Kasumi-1 (cell line): ENCODE data around the gene PDZD2.
A peak's percentile ranks its signal among the peaks of the same experiment; 100 is the strongest.
"Not testable (repeated sequence)": the region's sequence is repeated elsewhere in the genome, so short reads cannot be mapped to it uniquely, and the experiment has no call there.

Experiments used
- DNase-seq, 2 experiments: peaks; one replicate each; lab custom pipeline; 2025; lab: John Stamatoyannopoulos, UW

PDZD2 gene

DNA sequence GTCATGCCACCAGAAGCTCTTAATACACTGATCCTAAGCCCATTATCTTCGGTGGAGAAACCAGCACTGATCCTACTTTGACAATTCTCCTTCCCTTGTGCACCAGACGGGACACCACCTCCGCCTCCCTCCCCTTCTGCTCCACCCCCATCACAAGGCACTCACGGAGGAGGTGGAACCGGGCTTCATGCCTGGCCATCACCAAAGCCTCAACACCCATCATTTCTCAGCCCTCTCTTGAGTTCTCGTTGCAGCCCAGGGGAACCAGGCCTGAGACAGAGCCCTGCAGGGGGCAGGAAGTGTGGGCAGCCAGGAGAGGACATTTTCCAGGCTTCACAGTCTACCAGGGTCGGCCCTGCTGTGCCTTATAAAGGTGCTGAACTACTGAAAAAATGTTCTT, 374.7 kb downstream of the PDZD2 start:
- no peak for DNase-seq

DNA sequence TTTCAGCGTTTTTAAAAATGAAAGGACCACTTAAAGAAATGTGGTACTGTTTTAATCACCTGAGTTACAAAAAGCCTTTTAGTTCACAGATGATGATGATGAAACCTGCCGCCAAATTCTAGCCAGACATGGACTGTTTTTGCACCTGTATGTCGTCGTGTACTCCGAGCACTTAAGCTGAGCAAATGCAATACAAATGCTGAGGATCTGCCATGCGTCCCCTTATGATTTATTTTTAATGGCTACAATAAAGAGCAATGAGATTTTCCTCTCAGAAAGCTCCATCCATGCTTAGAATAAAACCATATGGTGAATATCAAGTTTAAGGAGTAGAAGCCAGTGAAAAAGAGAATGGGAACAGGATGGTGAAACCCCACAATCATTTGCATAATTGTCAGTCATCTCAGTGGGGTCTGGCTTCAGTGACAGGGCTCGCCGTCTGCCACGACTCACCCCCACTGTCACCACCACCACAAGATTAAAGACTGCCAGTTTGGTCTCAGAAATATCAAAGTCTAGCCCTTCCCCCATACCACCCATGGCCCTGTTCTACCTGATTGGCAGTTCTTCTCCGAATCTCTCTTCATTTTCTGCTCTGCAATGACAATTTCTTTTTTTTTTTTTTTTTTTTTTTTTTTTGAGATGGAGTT, 375.3 kb downstream of the PDZD2 start:
- DNase-seq, result no peak

DNA sequence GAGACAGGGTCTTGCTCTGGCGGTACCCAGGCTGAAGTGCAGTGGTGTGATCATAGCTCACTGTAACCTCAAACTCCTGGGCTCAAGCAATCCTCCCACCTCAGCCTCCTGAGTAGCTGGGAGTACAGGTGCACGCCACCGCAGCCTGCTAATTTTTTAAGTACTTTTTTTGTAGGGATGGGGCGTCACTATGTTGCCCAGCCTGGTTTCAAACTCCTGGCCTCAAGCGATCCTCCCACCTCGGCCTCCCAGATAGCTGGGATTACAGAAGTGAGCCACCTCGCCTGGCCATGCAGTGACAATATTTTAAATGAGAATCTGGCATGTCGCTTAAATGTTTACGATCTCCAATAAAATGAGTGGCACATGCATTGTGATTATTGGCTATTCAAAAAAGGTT, 376.3 kb downstream of the PDZD2 start:
- DNase-seq, result not testable (repeated sequence)

DNA sequence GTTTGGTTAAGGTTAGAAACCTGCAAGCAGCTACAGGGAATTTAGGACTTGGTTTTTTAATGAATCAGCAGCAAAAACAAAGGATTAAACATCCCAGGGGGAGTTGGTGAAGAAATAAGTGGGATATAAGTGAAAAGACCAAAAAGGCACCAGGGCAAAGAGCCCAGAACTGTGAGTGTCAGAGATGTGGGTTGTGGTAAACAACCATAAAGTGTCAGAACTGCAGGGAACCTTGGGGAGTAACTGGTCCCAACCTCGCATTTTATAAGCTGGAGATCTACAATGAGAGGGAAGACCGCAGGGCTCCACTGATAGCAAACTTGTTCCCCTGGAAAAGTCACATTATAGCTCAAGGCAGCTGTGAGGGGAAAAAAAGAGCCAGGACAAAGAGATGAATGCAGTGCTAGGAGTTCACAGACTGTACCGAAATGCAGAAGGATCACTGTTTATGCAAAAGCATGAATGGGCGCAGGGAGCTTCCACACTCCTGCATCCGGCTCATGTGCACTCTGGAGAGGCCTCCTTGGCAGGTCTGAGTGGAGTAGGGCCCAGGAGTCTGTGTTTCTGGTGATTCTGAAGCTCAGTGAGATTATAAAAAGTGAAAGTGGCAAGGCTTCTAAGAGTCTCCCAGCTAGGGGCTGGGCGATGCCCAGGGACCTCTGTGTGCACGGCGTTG, 378.9 kb downstream of the PDZD2 start:
- DNase-seq, result no peak

DNA sequence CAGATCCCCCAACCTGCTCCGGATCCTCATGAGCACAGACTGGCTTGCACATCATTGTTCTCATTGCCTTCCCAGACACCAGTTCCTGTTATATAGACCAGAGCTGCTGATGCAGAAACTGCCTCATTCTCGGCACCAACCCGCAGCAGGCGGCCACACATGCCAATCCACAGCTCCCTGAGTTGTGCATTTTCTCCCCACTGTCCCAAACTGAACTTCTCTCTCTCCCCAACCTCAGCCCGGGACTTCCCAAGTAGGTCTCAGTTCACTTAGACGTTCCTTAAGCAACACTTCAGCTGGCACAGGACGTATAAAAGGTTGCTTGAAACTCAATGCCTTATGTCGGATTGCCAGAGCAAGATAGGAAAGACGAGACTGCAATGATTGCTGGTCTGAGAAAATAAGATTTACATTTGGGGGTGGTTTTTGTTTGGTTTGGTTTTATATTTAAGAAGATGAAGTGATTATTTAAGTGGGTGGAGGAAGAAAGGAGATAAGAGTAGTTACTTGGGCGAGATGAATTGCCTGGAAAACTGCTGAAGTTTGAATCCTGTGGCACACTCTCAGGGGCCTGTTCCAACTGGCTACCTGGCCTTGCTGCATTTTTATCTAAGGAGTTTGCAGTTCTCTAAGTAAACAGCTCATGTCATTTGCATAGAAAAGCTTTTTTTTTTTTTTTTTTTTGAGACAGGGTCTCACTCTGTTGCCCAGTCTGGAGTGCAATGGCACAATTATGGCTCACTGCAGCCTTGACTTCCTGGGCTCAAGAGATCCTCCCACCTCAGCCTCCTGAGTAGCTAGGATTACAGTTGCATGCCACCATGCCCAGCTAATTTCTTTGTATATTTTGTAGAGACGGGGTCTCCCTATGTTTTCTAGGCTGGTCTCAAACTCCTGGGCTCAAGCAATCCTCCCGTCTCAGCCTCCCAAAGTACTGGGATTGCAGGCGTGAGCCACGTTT, 379.8 kb downstream of the PDZD2 start:
- no peak for DNase-seq

DNA sequence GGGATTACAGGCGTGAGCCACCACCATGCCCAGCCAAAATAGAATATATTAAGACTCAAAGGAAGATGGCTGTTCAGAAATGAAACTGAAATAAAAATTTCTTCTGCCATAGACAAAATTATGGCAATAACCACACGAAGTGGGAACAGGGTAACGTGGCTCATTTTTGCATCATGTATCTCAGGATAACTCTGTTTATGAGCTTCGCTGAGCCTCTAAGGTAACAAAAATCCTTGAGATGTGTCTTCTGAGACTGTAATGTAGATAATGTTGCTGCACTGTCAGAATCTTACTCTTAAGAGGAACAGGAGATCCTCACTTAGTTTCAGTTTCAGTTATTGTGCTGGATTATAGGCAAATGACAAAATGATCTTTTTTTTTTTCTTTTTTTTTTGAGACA, 381.3 kb downstream of the PDZD2 start:
- DNase-seq, result no peak

DNA sequence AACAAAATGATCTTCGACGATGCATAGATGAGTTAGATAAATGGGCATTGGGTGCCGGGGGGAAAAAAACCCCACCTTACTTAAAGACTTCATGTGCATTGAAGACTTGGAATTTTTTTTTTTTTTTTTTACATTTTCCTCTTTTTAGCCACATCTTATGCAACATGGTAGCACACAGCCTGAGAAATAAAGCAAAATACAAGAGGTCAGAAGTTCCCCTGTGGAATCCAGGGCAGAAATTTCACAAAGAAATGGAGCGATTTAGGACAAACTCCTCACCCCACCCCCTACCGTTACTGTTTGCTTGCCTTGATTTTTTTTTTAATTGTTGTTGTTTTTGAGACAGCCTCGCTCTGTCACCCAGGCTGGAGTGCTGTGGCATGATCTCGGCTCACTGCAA, 382.0 kb downstream of the PDZD2 start:
- no peak for DNase-seq

DNA sequence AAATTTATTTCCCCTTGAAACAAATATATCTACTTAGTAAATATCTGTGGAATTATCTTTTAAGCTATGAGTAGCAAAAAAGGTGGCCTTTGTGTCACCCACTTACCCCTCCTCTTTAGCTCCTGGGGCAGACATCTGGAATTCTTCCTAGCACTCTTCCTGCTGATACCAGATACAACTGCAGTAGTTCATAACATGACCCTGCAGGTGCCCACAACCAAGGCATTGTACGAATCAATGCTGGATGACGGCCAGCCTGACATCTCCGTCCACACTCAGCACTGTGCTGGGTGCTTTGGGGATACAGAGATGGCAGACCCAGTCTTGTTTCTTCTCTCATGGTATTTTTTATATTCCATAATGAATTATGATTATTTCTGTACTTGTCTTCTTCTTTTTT, 382.8 kb downstream of the PDZD2 start:
- DNase-seq, result no peak

DNA sequence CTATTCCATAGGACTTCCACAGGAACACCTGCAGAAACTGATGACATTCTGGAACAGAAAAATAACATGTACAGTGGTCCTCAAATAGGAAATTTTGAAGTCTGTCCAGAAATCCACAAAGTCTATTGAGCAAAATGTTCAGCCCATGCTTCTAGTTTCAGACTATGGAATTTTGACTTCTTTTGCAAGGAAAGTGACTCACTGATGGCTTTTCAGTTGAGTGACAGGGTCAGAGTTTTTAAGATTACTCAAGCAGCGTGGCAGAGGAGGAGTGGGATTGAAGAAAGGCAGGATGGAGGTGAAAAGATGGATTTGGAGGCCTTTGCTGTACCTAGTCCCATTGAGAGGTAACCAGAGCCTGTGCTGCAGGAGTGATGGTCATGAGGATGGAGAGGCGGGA, 383.7 kb downstream of the PDZD2 start:
- no peak for DNase-seq

DNA sequence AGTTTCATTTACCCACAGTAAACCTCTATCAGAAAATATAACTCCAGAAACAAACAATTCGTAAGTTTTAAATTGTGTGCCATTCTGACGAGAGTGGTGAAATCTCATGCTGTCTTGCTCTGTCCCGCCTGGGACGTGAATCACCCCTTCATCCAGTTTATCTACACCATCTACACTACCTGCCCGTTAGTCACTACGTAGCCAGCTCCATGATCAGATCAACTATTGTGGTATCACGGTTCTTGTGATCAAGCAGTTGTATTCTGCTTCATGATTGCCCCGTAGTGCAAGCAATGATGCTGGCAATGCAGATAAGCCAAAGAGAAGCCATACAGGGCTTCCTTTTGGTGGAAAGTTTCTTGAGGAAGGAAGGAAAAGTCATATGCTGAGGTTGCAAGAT, 384.9 kb downstream of the PDZD2 start:
- no peak for DNase-seq

DNA sequence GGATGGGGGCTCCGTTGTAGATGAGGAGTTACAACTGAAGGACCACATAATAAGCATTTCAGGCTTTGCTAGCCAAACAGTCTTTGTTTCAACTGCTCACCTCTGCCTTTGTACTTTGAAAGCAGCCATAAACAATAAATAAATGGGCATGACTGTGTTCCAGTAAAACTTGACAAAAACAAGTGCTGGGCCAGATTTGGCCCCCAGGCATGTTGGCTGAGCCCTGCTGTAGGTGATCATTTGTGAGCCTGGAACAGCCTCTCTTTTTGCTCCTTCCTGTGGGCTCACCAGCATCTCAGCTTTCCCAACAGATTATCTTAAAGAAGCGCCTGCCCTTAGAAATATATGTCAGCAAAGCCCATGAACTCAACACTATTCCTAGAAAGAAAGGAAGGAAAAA, 385.8 kb downstream of the PDZD2 start:
- no peak for DNase-seq

DNA sequence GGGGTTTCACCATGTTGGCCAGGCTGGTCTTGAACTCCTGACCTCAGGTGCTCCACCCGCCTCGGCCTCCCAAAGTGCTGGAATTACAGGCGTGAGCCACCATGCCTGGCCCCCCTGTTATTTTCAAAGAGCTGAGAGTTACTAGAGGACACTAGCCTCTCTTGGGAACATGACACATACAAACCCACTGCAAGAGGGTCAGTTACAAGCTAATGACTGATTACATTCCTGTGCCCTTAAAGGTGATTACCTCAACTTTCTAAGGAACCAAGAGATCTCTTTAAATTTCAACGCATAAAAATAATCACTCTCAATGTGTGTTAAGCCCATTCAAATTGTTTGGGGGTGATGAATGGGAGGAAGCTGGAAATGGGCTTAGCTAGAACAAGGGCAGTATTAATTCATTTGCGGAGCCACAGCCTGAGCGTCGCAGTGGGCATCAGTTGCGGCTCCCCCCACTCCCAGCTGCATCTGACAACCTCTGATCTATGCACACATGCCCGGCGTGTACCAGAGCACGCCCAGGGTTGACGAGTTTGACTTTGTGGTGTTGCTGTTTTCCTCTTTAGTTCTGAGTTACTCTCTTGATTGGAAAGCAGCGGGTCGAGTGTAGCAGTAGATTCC, 388.3 kb downstream of the PDZD2 start:
- DNase-seq, result peak in 1 of 2 experiments; percentile 19

DNA sequence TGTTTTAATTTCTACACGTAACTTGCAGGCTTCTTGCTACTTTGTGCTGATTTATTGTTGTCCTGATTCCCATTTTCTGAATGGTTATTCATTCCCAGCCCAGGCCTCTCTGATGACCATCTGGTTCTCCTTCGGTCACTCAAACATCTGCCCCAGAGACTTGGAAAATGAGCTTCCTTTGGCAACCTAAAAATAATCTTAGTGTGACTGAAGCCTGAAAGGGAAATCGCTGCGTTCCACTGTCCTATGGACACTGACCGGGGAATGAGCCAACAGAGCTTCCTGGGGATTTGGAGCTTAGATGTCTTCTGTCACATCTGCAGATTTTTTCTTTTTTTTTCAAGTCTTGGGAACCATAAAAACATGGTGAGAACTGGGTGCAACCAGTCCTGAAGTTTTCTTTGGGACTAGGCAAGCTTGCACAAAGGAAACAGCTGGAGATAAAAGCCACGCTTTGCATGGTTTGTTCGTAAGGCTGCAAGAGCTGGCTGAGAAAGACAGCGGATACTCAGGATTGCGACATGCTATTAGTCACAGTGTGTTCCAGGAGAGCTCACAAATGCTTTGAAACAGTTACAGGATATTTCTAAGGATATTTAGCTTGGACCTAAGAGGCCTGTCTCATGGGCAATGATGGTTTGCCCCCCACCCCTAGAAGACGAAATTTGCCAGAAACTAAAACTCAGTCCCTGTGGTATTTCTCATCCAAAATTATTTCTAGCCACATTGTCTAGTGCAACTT, 389.0 kb downstream of the PDZD2 start:
- peak; percentile 97 to 98 for DNase-seq

DNA sequence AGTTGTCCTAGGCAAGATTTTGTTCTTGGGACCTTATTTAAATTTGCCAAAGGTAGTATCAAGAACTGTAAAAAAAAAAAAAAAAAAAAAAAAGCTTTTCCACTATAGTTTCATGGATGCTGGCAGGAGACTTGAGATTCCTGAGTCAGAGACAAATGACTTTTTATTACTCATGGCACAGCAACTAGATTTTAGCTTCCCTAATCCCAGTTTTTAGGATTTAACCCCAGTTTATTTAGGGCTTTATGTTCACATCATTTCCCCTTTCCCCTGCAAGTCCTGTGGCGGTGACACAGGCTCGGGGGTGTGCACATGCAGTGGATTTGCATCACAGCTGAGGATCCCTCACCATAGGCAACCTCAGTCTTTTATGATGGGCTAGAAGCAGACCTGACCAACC, 390.3 kb downstream of the PDZD2 start:
- DNase-seq, result peak in 1 of 2 experiments; percentile 18

DNA sequence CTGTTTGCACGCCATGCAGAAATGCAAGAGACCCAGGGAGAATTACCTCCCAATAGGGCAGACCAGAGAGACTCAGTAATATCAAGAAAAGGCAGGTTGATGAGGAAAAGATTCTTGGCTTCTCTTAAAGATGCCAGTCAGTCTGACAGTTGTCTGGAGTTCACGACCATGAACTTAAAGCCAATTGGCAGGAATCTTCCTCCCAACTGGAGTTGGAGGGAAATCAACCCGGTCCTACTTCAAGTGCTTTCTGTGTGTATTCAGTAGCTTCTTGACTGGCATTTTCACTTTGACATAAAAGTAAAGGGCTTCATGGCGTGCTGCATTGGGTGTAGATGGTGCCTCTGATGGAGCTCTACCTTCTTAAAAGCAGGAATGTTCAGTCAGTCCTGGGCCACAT, 390.9 kb downstream of the PDZD2 start:
- no peak for DNase-seq

DNA sequence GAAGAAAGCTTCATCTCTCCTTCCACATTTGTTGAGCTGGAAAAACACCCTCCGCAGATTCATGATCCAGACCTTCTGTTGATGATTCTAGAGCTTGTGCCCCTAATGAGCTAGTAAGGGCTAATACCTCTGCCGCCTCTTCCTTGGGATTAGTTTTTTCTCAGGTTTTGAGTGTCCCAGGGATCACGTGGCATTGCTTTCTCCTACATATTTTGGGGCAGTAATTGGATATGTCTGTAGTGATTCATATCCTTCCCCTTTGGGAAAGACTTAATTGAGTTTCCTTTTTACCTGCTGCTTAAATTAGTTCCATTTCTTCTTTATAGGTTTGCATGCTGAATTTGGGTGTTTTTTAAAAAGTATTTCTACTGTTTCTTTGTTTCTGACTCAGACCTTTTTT, 391.3 kb downstream of the PDZD2 start:
- no peak for DNase-seq

DNA sequence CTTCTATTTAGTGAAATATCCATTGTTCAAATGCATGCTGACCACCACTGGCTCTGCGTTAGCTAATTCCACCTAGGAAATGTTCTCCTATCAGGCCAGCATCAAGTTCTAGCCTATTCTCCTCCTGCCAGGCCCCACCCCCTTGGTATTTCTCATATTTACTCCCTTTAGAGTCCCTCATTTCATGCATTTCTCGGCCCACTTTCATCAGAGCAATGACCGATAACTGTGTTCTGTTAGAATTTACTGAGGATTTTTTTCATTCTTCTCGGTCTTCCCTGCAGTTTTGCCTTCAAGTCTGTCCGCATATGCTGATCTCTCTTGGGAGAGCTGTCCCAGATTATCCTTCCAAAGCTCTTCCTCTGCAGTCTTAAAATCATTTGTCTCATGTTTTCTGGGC, 391.8 kb downstream of the PDZD2 start:
- DNase-seq, result no peak

DNA sequence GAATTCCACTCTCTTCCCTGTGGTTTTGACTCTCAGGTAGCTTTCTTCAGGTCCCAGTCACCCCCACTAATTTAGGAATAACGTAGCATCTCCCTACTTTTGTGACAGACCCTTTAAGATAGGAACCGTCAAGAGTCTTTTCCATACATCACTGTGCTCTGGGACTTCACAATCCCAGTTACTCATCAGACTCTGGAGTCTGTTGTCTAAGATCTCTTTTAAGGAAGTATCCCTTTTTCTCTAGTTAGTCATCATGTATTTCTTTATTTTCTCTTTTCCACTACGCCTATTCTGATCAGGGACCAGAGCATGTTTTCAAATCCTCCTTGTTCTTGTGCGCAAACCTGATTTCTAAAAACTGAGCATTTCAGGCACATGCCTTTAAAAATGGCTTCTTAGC, 392.2 kb downstream of the PDZD2 start:
- no peak for DNase-seq

DNA sequence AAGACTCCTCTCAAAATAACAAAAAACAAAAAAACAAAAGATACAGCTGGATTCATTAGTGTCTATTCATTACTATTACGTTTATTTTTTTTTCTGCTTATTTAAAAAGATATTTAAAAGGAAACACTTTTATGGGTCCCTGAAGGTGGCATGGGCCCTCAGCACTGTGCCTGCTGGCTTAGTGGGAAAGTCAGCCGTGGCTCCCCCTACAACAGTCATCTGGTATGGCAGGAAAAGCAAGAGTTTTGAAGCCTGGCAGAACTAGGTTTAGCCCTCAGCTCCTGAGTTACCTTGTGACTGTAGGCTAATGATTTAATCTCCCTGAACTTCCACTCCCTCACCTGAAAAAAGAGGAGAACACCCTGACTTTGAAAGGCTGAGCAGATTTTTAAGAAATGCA, 399.6 kb downstream of the PDZD2 start:
- no peak for DNase-seq

DNA sequence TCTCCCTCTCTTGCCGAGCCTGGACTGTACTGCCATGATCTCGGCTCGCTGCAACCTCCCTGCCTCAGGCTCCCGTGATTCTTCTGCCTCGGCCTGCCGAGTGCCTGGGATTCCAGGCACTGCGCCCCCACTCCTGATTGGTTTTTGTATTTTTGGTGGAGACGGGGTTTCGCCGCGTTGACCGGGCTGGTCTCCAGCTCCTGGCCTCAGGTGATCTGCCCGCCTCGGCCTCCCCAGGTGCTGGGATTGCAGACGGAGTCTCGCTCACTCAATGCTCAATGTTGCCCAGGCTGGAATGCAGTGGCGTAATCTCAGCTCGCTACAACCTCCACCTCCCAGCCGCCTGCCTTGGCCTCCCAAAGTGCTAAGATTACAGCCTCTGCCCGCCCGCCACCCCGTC, 400.2 kb downstream of the PDZD2 start:
- not testable (repeated sequence) for DNase-seq

DNA sequence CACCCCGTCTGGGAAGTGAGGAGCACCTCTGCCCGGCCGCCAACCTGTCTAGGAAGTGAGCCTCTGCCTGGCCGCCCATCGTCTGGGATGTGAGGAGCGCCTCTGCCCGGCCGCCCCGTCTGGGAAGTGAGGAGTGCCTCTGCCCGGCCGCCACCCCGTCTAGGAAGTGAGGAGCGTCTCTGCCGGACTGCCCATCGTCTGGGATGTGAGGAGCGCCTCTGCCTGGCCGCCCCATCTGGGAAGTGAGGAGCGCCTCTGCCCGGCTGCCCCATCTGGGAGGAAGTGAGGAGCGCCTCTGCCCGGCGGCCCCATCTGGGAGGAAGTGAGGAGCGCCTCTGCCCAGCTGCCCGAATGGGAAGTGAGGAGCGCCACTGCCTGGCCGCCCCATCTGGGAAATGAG, 400.7 kb downstream of the PDZD2 start:
- not testable (repeated sequence) for DNase-seq
